IMR-90 (cell line): ENCODE data around the gene LAMC3. TPM values are rescaled to one million over a fixed set of nuclear protein-coding genes. Genes with fewer than 3 reads are reported as not detected.

Experiments
- ATAC-seq: fragments of 200-7000 bp; cut with Tn5 transposase; 2 replicates; pipeline ENCODE4 v1.9.1; 2020; ENCODE audit warnings: low read depth, mild to moderate bottlenecking, moderate library complexity
- BruUV-seq: library from RNA; stranded (reverse); fragments of 400-500 nt; replicated peaks from 2 replicates; lab custom pipeline; 2021; lab: Mats Ljungman, UMichigan
- CTCF ChIA-PET: fragments of 300-600 bp; formaldehyde crosslinking; extraction: SDS; loops from one replicate; lab custom pipeline; 2021; ENCODE audit warnings: antibody characterized with exemption; lab: Yijun Ruan, JAX
- POLR2A ChIA-PET: fragments of 300-600 bp; sonication (Branson Sonifier 250); formaldehyde crosslinking; loops from one replicate; lab custom pipeline; 2022; ENCODE audit warnings: antibody characterized with exemption; ENCODE audit not compliant: unreplicated experiment; lab: Charles Lee
- DNase-seq: peaks from one replicate; pipeline ENCODE4 v3.0.0; 2013
- H2AFZ ChIP-seq: replicated peaks from 2 replicates; pipeline ENCODE3; 2013; ENCODE audit warnings: low read length, mild to moderate bottlenecking; ENCODE audit not compliant: poor library complexity
- H2AK5ac ChIP-seq: 2 replicates; pipeline ENCODE4 v1.6.1; 2013; ENCODE audit warnings: low read depth, low read length, inconsistent platforms
- H2AK9ac ChIP-seq: replicated peaks from 2 replicates; pipeline ENCODE3; 2013; ENCODE audit warnings: mild to moderate bottlenecking, low read depth, low read length, moderate library complexity; ENCODE audit not compliant: poor library complexity
- H2BK120ac ChIP-seq: 2 replicates; pipeline ENCODE4 v1.6.1; 2013; ENCODE audit warnings: low read depth, low read length, inconsistent platforms
- H2BK15ac ChIP-seq: 3 replicates; pipeline ENCODE4 v1.6.1; 2013; ENCODE audit warnings: low read depth, low read length, inconsistent platforms
- H2BK20ac ChIP-seq: 2 replicates; pipeline ENCODE4 v1.6.1; 2013; ENCODE audit warnings: low read depth, mild to moderate bottlenecking, inconsistent platforms, low read length, moderate library complexity
- H2BK5ac ChIP-seq: 2 replicates; pipeline ENCODE4 v1.6.1; 2013; ENCODE audit warnings: mild to moderate bottlenecking, low read depth, low read length, inconsistent platforms; ENCODE audit not compliant: poor library complexity, severe bottlenecking
- H3K14ac ChIP-seq: replicated peaks from 2 replicates; pipeline ENCODE4 v1.6.1; 2013; ENCODE audit warnings: low read depth, low read length, inconsistent platforms
- H3K18ac ChIP-seq: 2 replicates; pipeline ENCODE4 v1.6.1; 2013; ENCODE audit warnings: low read depth, low read length, control low read depth
- H3K23ac ChIP-seq: 2 replicates; pipeline ENCODE4 v1.6.1; 2013; ENCODE audit warnings: low read depth, low read length, inconsistent platforms
- H3K27ac ChIP-seq: 2 replicates; pipeline ENCODE4 v1.5.1; 2013; ENCODE audit warnings: mild to moderate bottlenecking, control low read depth, low read length; ENCODE audit not compliant: insufficient read depth
- H3K27me3 ChIP-seq: 2 replicates; pipeline ENCODE4 v1.6.1; 2013; ENCODE audit warnings: low read length; ENCODE audit not compliant: control insufficient read depth, insufficient read depth
- H3K36me3 ChIP-seq: 2 replicates; pipeline ENCODE4 v1.6.1; 2013; ENCODE audit warnings: low read length, mixed read lengths; ENCODE audit not compliant: control insufficient read depth, insufficient read depth
- H3K4ac ChIP-seq: 2 replicates; pipeline ENCODE4 v1.6.1; 2013; ENCODE audit warnings: low read depth, low read length, inconsistent platforms
- H3K4me1 ChIP-seq: 2 replicates; pipeline ENCODE4 v1.6.1; 2013; ENCODE audit warnings: low read length, mixed read lengths; ENCODE audit not compliant: control insufficient read depth, insufficient read depth
- H3K4me2 ChIP-seq: 2 replicates; pipeline ENCODE4 v1.6.1; 2013; ENCODE audit warnings: low read depth, mild to moderate bottlenecking, control low read depth, low read length, moderate library complexity
- H3K4me3 ChIP-seq: 2 replicates; pipeline ENCODE4 v1.5.1; 2013; ENCODE audit warnings: low read depth, mild to moderate bottlenecking, control low read depth, low read length, moderate library complexity; ENCODE audit not compliant: insufficient read depth
- H3K56ac ChIP-seq: 2 replicates; pipeline ENCODE4 v1.6.1; 2013; ENCODE audit warnings: low read length, inconsistent platforms; ENCODE audit not compliant: insufficient read depth; ENCODE audit errors: extremely low read depth
- H3K79me1 ChIP-seq, 2 experiments: 2 replicates each; pipeline ENCODE4 v1.6.1; 2013; ENCODE audit warnings: low read length in 2 of 2, inconsistent platforms in 1 of 2, low read depth in 1 of 2
- H3K9ac ChIP-seq: 2 replicates; pipeline ENCODE4 v1.6.1; 2013; ENCODE audit warnings: low read depth, low read length, control low read depth
- H3K9me1 ChIP-seq: 2 replicates; pipeline ENCODE4 v1.6.1; 2013; ENCODE audit warnings: low read length, inconsistent platforms; ENCODE audit not compliant: insufficient read depth
- H3K9me3 ChIP-seq: 2 replicates; pipeline ENCODE4 v1.6.1; 2013; ENCODE audit warnings: low read length; ENCODE audit not compliant: control insufficient read depth, insufficient read depth
- H4K20me1 ChIP-seq: 2 replicates; pipeline ENCODE4 v1.6.1; 2013; ENCODE audit warnings: low read length, inconsistent platforms; ENCODE audit not compliant: insufficient read depth
- H4K5ac ChIP-seq: 2 replicates; pipeline ENCODE4 v1.6.1; 2013; ENCODE audit warnings: mild to moderate bottlenecking, low read depth, low read length, control low read depth
- H4K8ac ChIP-seq, 2 experiments: 2 replicates each; pipeline ENCODE4 v1.6.1; 2013; ENCODE audit warnings: low read depth in 2 of 2, low read length in 2 of 2, control low read depth in 1 of 2, inconsistent platforms in 1 of 2
- H4K91ac ChIP-seq: 2 replicates; pipeline ENCODE4 v1.6.1; 2013; ENCODE audit warnings: low read depth, low read length, inconsistent platforms; ENCODE audit not compliant: insufficient read depth
- MAFK ChIP-seq: IDR thresholded peaks from 2 replicates; pipeline ENCODE4 v1.6.1; 2012; ENCODE audit warnings: low read depth, low read length, improper control_type of control experiment
- MAZ ChIP-seq: IDR thresholded peaks from 2 replicates; pipeline ENCODE4 v1.6.1; 2012; ENCODE audit warnings: low read depth, mild to moderate bottlenecking, low read length, improper control_type of control experiment, moderate library complexity, borderline replicate concordance
- MXI1 ChIP-seq: IDR thresholded peaks from 2 replicates; pipeline ENCODE4 v1.6.1; 2012; ENCODE audit warnings: low read depth, mild to moderate bottlenecking, low read length, moderate library complexity, borderline replicate concordance
- RFX5 ChIP-seq: IDR thresholded peaks from 2 replicates; pipeline ENCODE4 v1.8.0; 2012; ENCODE audit warnings: low read depth, mild to moderate bottlenecking, low read length, moderate library complexity
- WGBS, 2 experiments: methylation state at CpG; one replicate each; pipeline versions ENCODE4 v1.1.5 to v1.1.7; 2013; ENCODE audit warnings: missing lambda C conversion rate in 2 of 2; ENCODE audit not compliant: insufficient read length in 1 of 2; ENCODE audit errors: extremely low coverage in 2 of 2; 5-methylcytosine and 5-hydroxymethylcytosine counted together
- dilution Hi-C: fragments of 300-500 bp; cut with HindIII; formaldehyde crosslinking; loops from one replicate; pipeline ENCODE4 v1.14.3; 2018; ENCODE audit warnings: low sequenced_read_pairs; ENCODE audit not compliant: unreplicated experiment
- in situ Hi-C: fragments of 300-500 bp; cut with MboI; formaldehyde crosslinking; loops from 3 replicates; pipeline ENCODE4 v1.14.3; 2019; ENCODE audit warnings: low sequenced_read_pairs, inconsistent platforms, mixed read lengths
- intact Hi-C: fragments of 100-400 bp; cut with micrococcal nuclease; formaldehyde crosslinking; loops from 2 replicates; pipeline ENCODE4 v1.10.0; 2022
- polyA plus RNA-seq, 3 experiments: library from polyadenylated mRNA; depleted of rRNA; stranded (reverse); fragments of >200 nt; gene quantifications; 2 replicates each; pipeline ENCODE4 v1.2.3, GENCODE V29; 2012; ENCODE audit warnings: low replicate concordance in 1 of 3
- total RNA-seq: library from RNA; depleted of rRNA; stranded (reverse); fragments of >200 nt; gene quantifications from 2 replicates; pipeline ENCODE4 v1.2.3, GENCODE V29; 2012

The LAMC3 gene
- total and polyA plus RNA-seq, 2 of the 4 experiments (the other 2 are of a cell fraction): not detected

GRCh38 chr9:131020862-131021261 lies 11.9 kb downstream of the LAMC3 start:
- no peak overlapping the region for H4K8ac ChIP-seq
- H2BK120ac ChIP-seq: no peak overlapping the region
- no peak overlapping the region for H3K18ac ChIP-seq
- no peak overlapping the region for H3K27ac ChIP-seq
- H3K27me3 ChIP-seq: peaks cover 43% of the 10 kb centered on the region
- H3K23ac ChIP-seq: no peak overlapping the region
- DNase-seq: no peak
- no peak overlapping the region for H2AFZ ChIP-seq
- H4K5ac ChIP-seq: no peak overlapping the region
- no peak overlapping the region for H2AK9ac ChIP-seq
- dilution Hi-C loops (no loop called here), in situ Hi-C loops (no loop called here), intact Hi-C loops (no loop called here)
- no peak overlapping the region for H2BK5ac ChIP-seq
- H3K79me1 ChIP-seq: no peaks in the 10 kb centered on the region
- no peak overlapping the region for H3K4ac ChIP-seq
- H3K9me1 ChIP-seq: no peaks in the 10 kb centered on the region
- peaks cover 8% of the 10 kb centered on the region for H3K9me3 ChIP-seq
- no peak for TF ChIP-seq MXI1
- TF ChIP-seq RFX5: no peak
- no peak for TF ChIP-seq MAZ
- TF ChIP-seq MAFK: no peak
- H3K56ac ChIP-seq: no peak overlapping the region
- H2AK5ac ChIP-seq: no peak overlapping the region
- no peak overlapping the region for H3K4me3 ChIP-seq
- H3K14ac ChIP-seq: no peak overlapping the region
- no peak overlapping the region for H2BK15ac ChIP-seq
- no peak overlapping the region for H2BK20ac ChIP-seq
- no peaks in the 10 kb centered on the region for H4K20me1 ChIP-seq
- ChIA-PET CTCF (interaction anchor here (0.6 to 1.4 kb wide), 3 partner anchors 33 to 158 kb away, joined by 3 read pairs; no protein-coding TSS in a partner anchor), POLR2A (no interaction called here)
- no peaks in the 10 kb centered on the region for H3K4me1 ChIP-seq
- H3K36me3 ChIP-seq: no peaks in the 10 kb centered on the region
- H3K4me2 ChIP-seq: no peak overlapping the region
- ATAC-seq: no peak
- H4K91ac ChIP-seq: no peak overlapping the region
- WGBS, 2 experiments: 73% methylated on average over 4 of the region's 7 CpGs; no CpG with 5 or more reads in 1 of the 2 experiments
- no TSS peak for BruUV-seq
- no peak overlapping the region for H3K9ac ChIP-seq
